B cell (primary cell): ENCODE results near the gene PIM2.

ENCODE experiments used
- EZH2 ChIP-seq: IDR thresholded peaks from 2 replicates; pipeline ENCODE4 v1.6.1; 2012; ENCODE audit warnings: borderline replicate concordance, low read depth, mild to moderate bottlenecking, moderate library complexity, low read length; ENCODE audit not compliant: insufficient read depth, poor library complexity, severe bottlenecking
- TF ChIP-seq, protein P1 (sequence below): fragments of 200-600 bp; IDR thresholded peaks from one replicate; pipeline ENCODE4 v1.8.0; 2022; ENCODE audit warnings: antibody characterized with exemption, mild to moderate bottlenecking

DNA sequence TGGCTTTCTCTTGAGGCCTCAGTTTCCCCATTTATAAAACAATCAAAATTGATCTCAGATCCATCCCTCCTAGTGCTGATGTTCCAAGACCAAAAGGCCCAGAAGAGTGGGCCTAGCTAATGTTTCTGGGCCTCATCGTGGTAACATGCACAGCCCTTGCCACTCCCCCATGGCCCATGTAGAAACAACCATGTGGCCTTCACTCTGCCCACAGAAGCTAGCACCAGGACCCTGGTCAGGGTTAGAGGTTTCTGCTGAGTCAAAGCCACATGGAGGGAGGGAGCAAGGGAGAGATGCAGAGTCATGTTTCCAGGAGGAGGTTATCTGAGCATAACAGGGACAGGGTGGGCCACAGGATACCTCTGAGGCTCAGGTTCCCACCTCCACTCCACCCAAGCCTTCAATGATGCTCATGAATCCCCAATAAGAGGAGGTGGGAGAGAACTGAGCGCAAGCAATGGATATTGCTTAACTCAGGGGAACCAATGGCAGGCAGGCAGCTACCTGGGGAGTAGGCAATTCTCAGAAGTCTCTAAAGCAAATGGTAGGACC is 21.7 kb upstream of the PIM2 start:
- TF ChIP-seq EZH2, result no peak
- TF ChIP-seq, protein P1, sequence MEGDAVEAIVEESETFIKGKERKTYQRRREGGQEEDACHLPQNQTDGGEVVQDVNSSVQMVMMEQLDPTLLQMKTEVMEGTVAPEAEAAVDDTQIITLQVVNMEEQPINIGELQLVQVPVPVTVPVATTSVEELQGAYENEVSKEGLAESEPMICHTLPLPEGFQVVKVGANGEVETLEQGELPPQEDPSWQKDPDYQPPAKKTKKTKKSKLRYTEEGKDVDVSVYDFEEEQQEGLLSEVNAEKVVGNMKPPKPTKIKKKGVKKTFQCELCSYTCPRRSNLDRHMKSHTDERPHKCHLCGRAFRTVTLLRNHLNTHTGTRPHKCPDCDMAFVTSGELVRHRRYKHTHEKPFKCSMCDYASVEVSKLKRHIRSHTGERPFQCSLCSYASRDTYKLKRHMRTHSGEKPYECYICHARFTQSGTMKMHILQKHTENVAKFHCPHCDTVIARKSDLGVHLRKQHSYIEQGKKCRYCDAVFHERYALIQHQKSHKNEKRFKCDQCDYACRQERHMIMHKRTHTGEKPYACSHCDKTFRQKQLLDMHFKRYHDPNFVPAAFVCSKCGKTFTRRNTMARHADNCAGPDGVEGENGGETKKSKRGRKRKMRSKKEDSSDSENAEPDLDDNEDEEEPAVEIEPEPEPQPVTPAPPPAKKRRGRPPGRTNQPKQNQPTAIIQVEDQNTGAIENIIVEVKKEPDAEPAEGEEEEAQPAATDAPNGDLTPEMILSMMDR, result no peak
